Ovary (tissue), 9 donors: ENCODE measurements around the gene HDAC9. TPM values are rescaled to one million over a fixed set of nuclear protein-coding genes. Genes with fewer than 3 reads are reported as not detected.

Source experiments
- DNase-seq, 5 donors: peaks; one replicate each; pipeline ENCODE4 v3.0.0-alpha.2; 2019 to 2020
- H3K27ac ChIP-seq, 2 donors: fragments of 200-600 bp; one replicate each; pipeline versions ENCODE4 v1.5.1 to v1.8.0; 2019 to 2022
- H3K27me3 ChIP-seq: fragments of 200-600 bp; one replicate; pipeline ENCODE4 v1.8.0; 2022
- H3K36me3 ChIP-seq: fragments of 200-600 bp; sonication (generic); one replicate; pipeline ENCODE4 v1.5.1; 2019
- H3K4me1 ChIP-seq: one replicate; pipeline ENCODE4 v1.8.1; 2013; ENCODE audit warnings: mild to moderate bottlenecking, moderate library complexity; ENCODE audit not compliant: insufficient read depth
- H3K4me3 ChIP-seq: fragments of 200-600 bp; sonication (generic); one replicate; pipeline ENCODE4 v1.5.1; 2017
- H3K9me3 ChIP-seq, 2 donors: fragments of 200-600 bp in 1 of 2; sonication (generic) in 1 of 2; one replicate each; pipeline versions ENCODE4 v1.5.1 to v1.8.1; 2013 to 2019; ENCODE audit warnings: mild to moderate bottlenecking in 1 of 2, moderate library complexity in 1 of 2
- CTCF ChIP-seq, 3 donors: fragments of 450-650 bp in 2 of 3; fragments of 200-600 bp in 1 of 3; IDR thresholded peaks; one replicate each; pipeline versions ENCODE4 v1.5.1 to v1.8.0; 2016 to 2022; ENCODE audit warnings: antibody characterized with exemption in 3 of 3, mild to moderate bottlenecking in 1 of 3
- EP300 ChIP-seq: sonication (generic); formaldehyde crosslinking; IDR thresholded peaks from one replicate; pipeline ENCODE4 v1.6.1; 2017; ENCODE audit warnings: antibody characterized with exemption
- POLR2A ChIP-seq: fragments of 450-650 bp; IDR thresholded peaks from one replicate; pipeline ENCODE4 v1.6.1; 2017; ENCODE audit warnings: antibody characterized with exemption, mild to moderate bottlenecking, moderate library complexity
- WGBS, 3 donors: extraction: QIAGEN DNeasy Blood & Tissue Kit in 1 of 3; methylation state at CpG; one replicate each; pipeline versions ENCODE4 v1.1.5 to v1.1.7; 2013 to 2017; 5-methylcytosine and 5-hydroxymethylcytosine counted together
- intact Hi-C, 4 donors: fragments of 100-400 bp; cut with DNase I; formaldehyde crosslinking; loops; one replicate each; pipeline versions ENCODE4 v1.11.0 to v1.15.1; 2022 to 2023
- polyA plus RNA-seq, 2 donors: library from polyadenylated mRNA; stranded (reverse); fragments of 200-250 nt in 1 of 2; fragments of 350-450 nt in 1 of 2; fragmentation: Illumina TruSeq in 1 of 2; extraction: RNeasy Lipid Tissue Mini Kit (QIAGEN cat#74804) in 1 of 2; gene quantifications; one replicate each; pipeline ENCODE4 v1.2.3, GENCODE V29; 2013 to 2014
- total RNA-seq, 7 donors: library from RNA; depleted of rRNA in 2 of 7; stranded (reverse); fragments of >200 nt in 2 of 7; fragmentation: NEBNext Ultra II Directional in 3 of 7; extraction: Animal tissue kit (Norgen Biotek cat#: 25700) in 3 of 7; gene quantifications; one replicate each; pipeline versions ENCODE4 v1.1.0 to v1.2.4, GENCODE V29; 2016 to 2023
- donor health status: DM: no; HTN: no; CAD: no; lungs with moderate emphysema.
- donor health status: DM: no; HTN: no; CAD: no.
- donor health status: Bipolar disorder and iron deficiency.
- donor health status: DM: yes; HTN: yes; CAD: no.
- donor health status: DM: no; HTN: no; CAD: no.
- donor health status: DM: yes; HTN: yes; CAD: no.

Gene HDAC9
- total and polyA plus RNA-seq, 9 donors, result 1.7 to 22.3 (median 6.0) TPM

GRCh38 chr7:18536486-18536885, 40.9 kb downstream of the HDAC9 start:
- no peaks in the 10 kb centered on the region for H3K36me3 ChIP-seq
- intact Hi-C loops, result no loop called here
- no peak overlapping the region for H3K27ac ChIP-seq
- TF ChIP-seq EP300, result no peak
- H3K27me3 ChIP-seq, result no peaks in the 10 kb centered on the region
- H3K4me3 ChIP-seq, result no peak overlapping the region
- peaks cover 1% of the 10 kb centered on the region for H3K4me1 ChIP-seq
- no peaks in the 10 kb centered on the region for H3K9me3 ChIP-seq
- whole genome bisulfite sequencing, 3 donors, result 61 to 78% (median 72%) methylated on average over 1 of the region's 1 CpG
- no peak for DNase-seq

- no peak overlapping the region for H3K27ac ChIP-seq
- TF ChIP-seq CTCF (IDR thresholded peaks at IDR 0.05), result no peak
- TF ChIP-seq EP300, result no peak
- TF ChIP-seq POLR2A, result no peak
- DNase-seq, result no peak
- H3K9me3 ChIP-seq, result no peaks in the 10 kb centered on the region
- intact Hi-C loops, result no loop called here
- H3K4me1 ChIP-seq, result peaks cover 1% of the 10 kb centered on the region
- no peaks in the 10 kb centered on the region for H3K36me3 ChIP-seq
- no peak overlapping the region for H3K4me3 ChIP-seq
- H3K27me3 ChIP-seq, result no peaks in the 10 kb centered on the region
Measured at GRCh38 chr7:18538554-18539250, 43.2 kb downstream of the HDAC9 start.

- TF ChIP-seq EP300 (no peak), CTCF (IDR thresholded peaks at IDR 0.05) (no peak), POLR2A (no peak)
- Histone ChIP-seq H3K27ac (no peak overlapping the region), H3K36me3 (no peaks in the 10 kb centered on the region), H3K4me1 (peaks cover 1% of the 10 kb centered on the region), H3K9me3 (no peaks in the 10 kb centered on the region), H3K4me3 (no peak overlapping the region), H3K27me3 (no peaks in the 10 kb centered on the region)
- intact Hi-C loops, result no loop called here
- 83 to 88% (median 85%) methylated on average over 1 of the region's 1 CpG for WGBS, 3 donors
- DNase-seq, result no peak
Measured at GRCh38 chr7:18540396-18540795, 44.8 kb downstream of the HDAC9 start.

GRCh38 chr7:18541181-18541870, 45.8 kb downstream of the HDAC9 start:
- H3K27me3 ChIP-seq, result no peaks in the 10 kb centered on the region
- DNase-seq, result peak in 4 of 5 donors; percentile 9 to 31 (median 19)
- WGBS, 3 donors, result 5 to 27% (median 5%) methylated on average over 4 of the region's 4 CpGs
- H3K36me3 ChIP-seq, result no peaks in the 10 kb centered on the region
- no peaks in the 10 kb centered on the region for H3K9me3 ChIP-seq
- peaks cover 1% of the 10 kb centered on the region for H3K4me1 ChIP-seq
- H3K4me3 ChIP-seq, result no peak overlapping the region
- TF ChIP-seq CTCF (IDR thresholded peaks at IDR 0.05) (no peak), POLR2A (no peak), EP300 (no peak)
- intact Hi-C loops, result no loop called here
- no peak overlapping the region for H3K27ac ChIP-seq

- no peaks in the 10 kb centered on the region for H3K9me3 ChIP-seq
- WGBS, 3 donors, result 90 to 94% (median 91%) methylated on average over 6 of the region's 6 CpGs
- DNase-seq, result no peak
- intact Hi-C loops, result no loop called here
- no peak for TF ChIP-seq EP300
- no peak for TF ChIP-seq CTCF (IDR thresholded peaks at IDR 0.05)
- TF ChIP-seq POLR2A, result no peak
- no peaks in the 10 kb centered on the region for H3K36me3 ChIP-seq
- no peak overlapping the region for H3K4me3 ChIP-seq
- H3K27me3 ChIP-seq, result no peaks in the 10 kb centered on the region
- H3K27ac ChIP-seq, result no peak overlapping the region
- peaks cover 1% of the 10 kb centered on the region for H3K4me1 ChIP-seq
Measured at GRCh38 chr7:18541871-18542212, 46.3 kb downstream of the HDAC9 start.
